HG02885 (cell line): ENCODE data around the gene FHIT.
A peak's percentile ranks its signal among the peaks of the same experiment; 100 is the strongest.

ENCODE experiments used
- ATAC-seq: cut with Tn5 transposase; IDR thresholded peaks from one replicate; pipeline ENCODE4 v1.9.1; 2021; ENCODE audit warnings: mild to moderate bottlenecking; ENCODE audit not compliant: unreplicated experiment, poor library complexity

The FHIT gene

GRCh38 chr3:59788133-59788532 is 1463.1 kb downstream of the FHIT start:
- ATAC-seq = no peak

GRCh38 chr3:59786374-59786773 is 1464.9 kb downstream of the FHIT start:
- ATAC-seq = no peak

- ATAC-seq = no peak
Observed at GRCh38 chr3:59784164-59784563, 1467.1 kb downstream of the FHIT start.

GRCh38 chr3:59783468-59783988 is 1467.7 kb downstream of the FHIT start:
- peak; percentile 76 for ATAC-seq

GRCh38 chr3:59782664-59783063 is 1468.6 kb downstream of the FHIT start:
- no peak for ATAC-seq

- no peak for ATAC-seq
Observed at GRCh38 chr3:59780209-59780608, 1471.0 kb downstream of the FHIT start.

- ATAC-seq = no peak
Observed at GRCh38 chr3:59779260-59779659, 1472.0 kb downstream of the FHIT start.

- ATAC-seq = peak; percentile 65
Observed at GRCh38 chr3:59777667-59778077, 1473.6 kb downstream of the FHIT start.

GRCh38 chr3:59777066-59777465 is 1474.2 kb downstream of the FHIT start:
- no peak for ATAC-seq

- no peak for ATAC-seq
Observed at GRCh38 chr3:59775761-59776325, 1475.4 kb downstream of the FHIT start.

- ATAC-seq = no peak
Observed at GRCh38 chr3:59775106-59775505, 1476.1 kb downstream of the FHIT start.

- ATAC-seq = no peak
Observed at GRCh38 chr3:59774634-59775033, 1476.6 kb downstream of the FHIT start.

- ATAC-seq = no peak
Observed at GRCh38 chr3:59774000-59774399, 1477.3 kb downstream of the FHIT start.

GRCh38 chr3:59772416-59773408 is 1478.5 kb downstream of the FHIT start:
- ATAC-seq = peak; percentile 88

GRCh38 chr3:59771768-59772181 is 1479.5 kb downstream of the FHIT start:
- no peak for ATAC-seq

GRCh38 chr3:59769127-59769750 is 1482.0 kb downstream of the FHIT start:
- no peak for ATAC-seq

GRCh38 chr3:59766200-59766872 is 1484.9 kb downstream of the FHIT start:
- no peak for ATAC-seq

- no peak for ATAC-seq
Observed at GRCh38 chr3:59764171-59764570, 1487.1 kb downstream of the FHIT start.

- ATAC-seq = no peak
Observed at GRCh38 chr3:59762941-59763340, 1488.3 kb downstream of the FHIT start.

GRCh38 chr3:59759298-59760031 is 1491.8 kb downstream of the FHIT start:
- no peak for ATAC-seq
